ENCODE data around the gene LDLRAD4.

Gene LDLRAD4

DNA sequence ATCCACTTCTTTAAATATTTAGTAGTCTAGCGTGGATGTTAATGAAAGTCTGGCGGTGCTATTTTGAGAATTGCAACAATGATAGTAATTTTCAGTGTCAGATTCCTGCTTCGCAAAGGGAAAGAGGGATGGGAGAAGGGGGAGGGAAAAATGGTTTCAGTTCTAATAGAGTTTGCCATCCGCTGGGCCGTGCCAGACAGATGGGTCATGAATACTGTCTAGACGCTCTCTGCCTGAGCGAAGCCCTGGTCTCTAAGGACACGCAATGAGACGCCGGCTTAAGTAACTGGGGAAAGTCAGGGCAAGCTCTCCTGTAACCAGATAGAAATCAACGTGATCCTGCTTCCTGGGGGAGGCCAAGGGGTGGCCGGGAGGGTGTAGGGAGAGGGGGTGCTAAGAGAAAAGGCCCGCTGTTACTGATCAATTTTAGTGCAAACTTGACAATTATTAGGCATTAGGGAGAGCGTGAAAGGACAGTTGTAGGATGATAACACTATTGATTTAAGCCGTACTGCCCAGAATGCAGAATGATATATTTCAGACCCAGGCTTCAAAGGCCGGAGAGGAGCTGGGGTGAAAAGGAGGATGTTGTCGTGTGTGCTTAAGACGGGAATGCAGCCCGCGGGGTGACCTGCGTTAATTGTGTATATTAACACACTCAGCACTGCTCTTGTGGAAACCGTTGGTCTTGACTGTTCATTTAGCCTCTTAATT lies 229.2 kb downstream of the LDLRAD4 start:
- no peak overlapping the region for H3K27ac ChIP-seq (ENCODE audit: low read length)
- no peaks in the 10 kb centered on the region for H3K27me3 ChIP-seq (ENCODE audit: control insufficient read depth, insufficient read depth, low read length)
- peaks cover 10% of the 10 kb centered on the region; the same call in 1 of the 2 replicates for H3K4me1 ChIP-seq (ENCODE audit: control insufficient read depth, insufficient read depth, low read length)
- no peaks in the 10 kb centered on the region for H3K9me3 ChIP-seq (ENCODE audit: control insufficient read depth, insufficient read depth, low read length)
- no CpG with 5 or more reads among the region's 22 CpGs for WGBS (ENCODE audit: insufficient coverage, insufficient read length)
- no peaks in the 10 kb centered on the region for H3K36me3 ChIP-seq (ENCODE audit: control insufficient read depth, insufficient read depth, low read length)
- H3K4me3 ChIP-seq (ENCODE audit: low read length) = no peak overlapping the region
- no peak for DNase-seq (ENCODE audit: low read depth, low spot score)

DNA sequence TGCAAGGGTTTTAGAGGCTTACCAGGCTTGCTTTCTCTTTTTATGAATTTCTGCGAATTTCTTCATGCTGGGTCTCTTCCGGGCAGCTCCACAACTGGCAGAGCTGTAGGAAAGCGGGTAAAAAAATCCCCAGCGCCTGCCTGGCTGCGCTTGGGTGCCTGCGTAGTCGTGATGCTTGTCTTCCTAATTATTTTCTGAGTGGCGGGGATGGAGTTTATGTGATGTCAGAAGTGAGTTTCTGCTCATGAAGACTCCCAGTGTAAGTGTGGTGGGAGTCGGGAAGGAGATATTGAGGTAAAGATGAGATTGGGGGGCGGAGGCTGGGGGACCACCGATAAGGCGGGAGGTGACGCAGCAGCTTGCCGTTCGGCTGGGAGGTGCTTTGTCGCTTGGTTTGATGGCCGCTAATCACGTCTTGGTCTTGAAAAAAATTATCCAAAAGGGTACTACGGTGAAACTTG lies 229.8 kb downstream of the LDLRAD4 start:
- no peak overlapping the region for H3K27ac ChIP-seq (ENCODE audit: low read length)
- no peak for DNase-seq (ENCODE audit: low read depth, low spot score)
- WGBS (ENCODE audit: insufficient coverage, insufficient read length) = no CpG with 5 or more reads among the region's 19 CpGs
- H3K9me3 ChIP-seq (ENCODE audit: control insufficient read depth, insufficient read depth, low read length) = no peaks in the 10 kb centered on the region
- H3K36me3 ChIP-seq (ENCODE audit: control insufficient read depth, insufficient read depth, low read length) = no peaks in the 10 kb centered on the region
- no peaks in the 10 kb centered on the region for H3K27me3 ChIP-seq (ENCODE audit: control insufficient read depth, insufficient read depth, low read length)
- H3K4me1 ChIP-seq (ENCODE audit: control insufficient read depth, insufficient read depth, low read length) = peaks cover 12% of the 10 kb centered on the region; the same call in 1 of the 2 replicates
- H3K4me3 ChIP-seq (ENCODE audit: low read length) = no peak overlapping the region

DNA sequence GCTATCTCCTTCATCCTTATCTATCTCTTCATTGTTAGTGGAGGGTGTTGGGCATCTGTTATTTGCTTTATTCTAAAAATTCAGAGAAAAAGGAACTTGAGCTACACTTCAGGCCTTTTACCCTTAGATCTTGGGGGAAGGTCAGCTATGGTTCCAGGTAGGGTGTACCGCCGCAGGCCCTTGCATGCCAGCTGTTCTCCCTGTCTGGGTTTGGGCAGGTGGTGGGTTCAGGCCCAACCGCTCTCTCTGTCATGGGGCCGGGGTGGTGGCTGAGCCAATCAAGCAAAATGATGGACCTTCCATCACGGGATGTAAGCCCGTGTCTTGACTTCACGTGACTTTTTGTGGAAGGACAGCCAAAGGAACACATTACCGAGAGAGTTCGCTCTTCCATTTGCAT lies 231.1 kb downstream of the LDLRAD4 start:
- H3K4me3 ChIP-seq (ENCODE audit: low read length) = no peak overlapping the region
- WGBS (ENCODE audit: insufficient coverage, insufficient read length) = no CpG with 5 or more reads among the region's 9 CpGs
- no peak for DNase-seq (ENCODE audit: low read depth, low spot score)
- H3K9me3 ChIP-seq (ENCODE audit: control insufficient read depth, insufficient read depth, low read length) = no peaks in the 10 kb centered on the region
- no peaks in the 10 kb centered on the region for H3K36me3 ChIP-seq (ENCODE audit: control insufficient read depth, insufficient read depth, low read length)
- peaks cover 12% of the 10 kb centered on the region; the same call in 1 of the 2 replicates for H3K4me1 ChIP-seq (ENCODE audit: control insufficient read depth, insufficient read depth, low read length)
- H3K27ac ChIP-seq (ENCODE audit: low read length) = no peak overlapping the region
- no peaks in the 10 kb centered on the region for H3K27me3 ChIP-seq (ENCODE audit: control insufficient read depth, insufficient read depth, low read length)

DNA sequence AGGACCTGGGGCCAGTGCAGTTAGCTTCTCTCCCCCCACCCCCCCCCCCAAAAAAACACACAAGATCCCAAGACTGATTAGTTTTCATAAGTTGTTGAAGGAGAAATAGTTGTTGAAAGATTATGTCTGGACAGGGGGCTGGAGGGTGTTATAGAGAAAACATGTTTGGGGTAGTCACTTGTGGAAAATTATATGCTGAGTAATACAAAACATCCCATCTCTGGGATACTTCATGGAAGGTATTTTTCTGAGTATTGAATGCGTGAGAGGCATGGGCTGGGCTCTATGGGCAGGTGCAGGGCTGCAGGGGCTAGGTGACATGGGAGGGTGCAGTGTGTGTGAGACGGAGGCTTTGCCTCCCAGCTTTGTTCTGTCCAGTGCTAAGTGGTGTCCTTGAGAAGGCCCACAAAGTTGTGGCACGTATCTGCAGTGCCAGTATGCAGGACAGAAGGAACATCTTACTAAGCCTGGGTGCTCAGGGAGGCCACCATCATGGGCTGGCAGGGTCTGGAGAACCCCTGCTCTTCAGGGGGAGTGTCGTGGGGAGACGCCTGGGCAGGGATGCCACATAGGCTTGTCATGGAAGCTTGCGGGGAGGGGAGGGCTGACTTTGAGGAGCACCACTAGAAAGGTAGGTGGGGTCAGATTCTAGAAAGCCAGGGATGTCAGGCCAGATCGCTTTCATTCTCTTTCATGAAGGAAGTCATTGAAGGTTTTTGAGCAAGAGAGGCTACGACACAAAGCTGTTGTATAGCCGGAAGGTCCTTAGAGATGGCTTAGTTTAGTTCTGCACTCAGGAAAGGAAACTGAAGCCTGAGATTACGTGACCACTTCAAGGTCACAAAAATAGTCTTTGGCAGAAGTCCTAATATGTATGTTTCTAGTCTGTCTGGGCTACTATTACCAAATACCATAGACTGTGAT lies 232.0 kb downstream of the LDLRAD4 start:
- WGBS (ENCODE audit: insufficient coverage, insufficient read length) = no CpG with 5 or more reads among the region's 10 CpGs
- Histone ChIP-seq H3K4me3 (ENCODE audit: low read length) (no peak overlapping the region), H3K36me3 (ENCODE audit: control insufficient read depth, insufficient read depth, low read length) (no peaks in the 10 kb centered on the region), H3K27me3 (ENCODE audit: control insufficient read depth, insufficient read depth, low read length) (no peaks in the 10 kb centered on the region), H3K9me3 (ENCODE audit: control insufficient read depth, insufficient read depth, low read length) (no peaks in the 10 kb centered on the region), H3K4me1 (ENCODE audit: control insufficient read depth, insufficient read depth, low read length) (peaks cover 12% of the 10 kb centered on the region; the same call in 1 of the 2 replicates), H3K27ac (ENCODE audit: low read length) (no peak overlapping the region)
- no peak for DNase-seq (ENCODE audit: low read depth, low spot score)

DNA sequence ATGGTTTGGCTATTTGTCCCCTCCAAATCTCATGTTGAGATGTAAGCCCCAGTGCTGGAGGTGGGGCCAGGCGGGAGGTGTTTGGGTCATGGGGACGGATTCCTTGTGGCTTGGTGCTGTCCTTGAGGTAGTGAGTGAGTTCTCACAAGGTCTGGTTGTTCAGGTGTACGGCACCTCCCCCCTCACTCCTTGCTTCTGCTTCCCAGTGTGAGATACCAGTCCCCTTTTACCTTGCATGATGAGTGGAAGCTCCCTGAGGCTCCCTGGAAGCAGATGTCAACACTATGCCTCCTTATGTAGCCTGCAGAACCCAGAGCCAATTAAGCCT lies 232.6 kb downstream of the LDLRAD4 start:
- no CpG with 5 or more reads among the region's 3 CpGs for WGBS (ENCODE audit: insufficient coverage, insufficient read length)
- Histone ChIP-seq H3K36me3 (ENCODE audit: control insufficient read depth, insufficient read depth, low read length) (no peaks in the 10 kb centered on the region), H3K4me1 (ENCODE audit: control insufficient read depth, insufficient read depth, low read length) (peaks cover 12% of the 10 kb centered on the region; the same call in 1 of the 2 replicates), H3K27me3 (ENCODE audit: control insufficient read depth, insufficient read depth, low read length) (no peaks in the 10 kb centered on the region), H3K9me3 (ENCODE audit: control insufficient read depth, insufficient read depth, low read length) (no peaks in the 10 kb centered on the region), H3K4me3 (ENCODE audit: low read length) (no peak overlapping the region), H3K27ac (ENCODE audit: low read length) (no peak overlapping the region)
- DNase-seq (ENCODE audit: low read depth, low spot score) = no peak

DNA sequence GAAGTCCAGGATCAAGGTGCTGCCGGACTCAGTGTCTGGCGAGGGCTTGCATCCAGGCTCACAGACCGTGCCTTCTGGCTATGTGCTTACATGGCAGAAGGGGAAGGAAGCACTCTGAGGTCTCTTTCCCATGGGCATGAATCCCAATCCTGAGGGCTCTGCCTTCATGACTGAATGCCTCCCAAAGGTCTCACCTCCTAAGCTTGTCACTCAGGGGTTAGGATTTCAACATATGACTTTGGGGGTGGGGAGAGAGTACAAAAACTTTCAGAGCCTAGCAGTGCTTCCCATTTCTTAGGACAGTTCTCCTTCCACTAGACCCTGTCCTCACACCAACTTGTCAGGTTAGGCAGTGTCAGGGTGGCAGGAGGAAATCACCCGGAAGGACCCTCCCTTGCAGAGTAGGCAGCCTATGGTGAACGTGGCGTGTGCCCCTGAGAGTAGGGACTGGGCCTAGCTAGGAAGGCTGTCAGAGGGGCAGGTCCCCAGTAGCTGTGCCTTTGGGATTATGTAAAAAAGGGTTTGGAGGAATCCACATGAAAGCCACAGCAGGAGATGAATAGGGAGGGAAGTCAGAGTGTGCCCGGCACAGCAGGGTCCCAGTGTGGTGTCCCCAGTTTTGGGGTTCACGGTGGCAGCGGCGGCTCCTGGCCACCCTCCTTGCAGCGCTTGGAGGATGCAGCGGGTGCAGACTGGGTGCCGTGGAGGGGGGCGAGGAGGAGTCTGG lies 233.3 kb downstream of the LDLRAD4 start:
- Histone ChIP-seq H3K9me3 (ENCODE audit: control insufficient read depth, insufficient read depth, low read length) (no peaks in the 10 kb centered on the region), H3K27ac (ENCODE audit: low read length) (no peak overlapping the region), H3K4me1 (ENCODE audit: control insufficient read depth, insufficient read depth, low read length) (peaks cover 12% of the 10 kb centered on the region; the same call in 1 of the 2 replicates), H3K36me3 (ENCODE audit: control insufficient read depth, insufficient read depth, low read length) (no peaks in the 10 kb centered on the region), H3K27me3 (ENCODE audit: control insufficient read depth, insufficient read depth, low read length) (no peaks in the 10 kb centered on the region), H3K4me3 (ENCODE audit: low read length) (no peak overlapping the region)
- no peak for DNase-seq (ENCODE audit: low read depth, low spot score)
- no CpG with 5 or more reads among the region's 14 CpGs for WGBS (ENCODE audit: insufficient coverage, insufficient read length)

DNA sequence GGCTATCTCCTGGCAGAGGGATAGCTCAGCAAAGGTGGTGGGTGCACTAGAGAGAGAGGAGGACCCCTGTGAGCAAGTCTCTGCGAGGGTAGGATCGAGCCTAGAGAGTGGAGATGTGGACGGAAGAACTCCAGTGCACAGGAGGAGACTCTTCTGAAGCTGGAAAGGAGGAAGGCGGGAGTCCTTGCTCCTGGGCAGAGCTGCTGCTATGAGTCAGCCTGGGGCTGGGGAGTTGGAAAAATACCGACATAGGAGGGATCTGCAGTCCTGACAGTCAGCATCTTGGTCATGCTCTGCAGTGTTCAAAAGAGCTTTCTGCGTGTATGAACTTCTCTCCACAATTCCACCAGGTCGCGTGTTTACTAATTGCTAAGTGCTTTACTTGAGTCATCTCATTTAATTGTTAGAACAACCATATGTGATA lies 233.8 kb downstream of the LDLRAD4 start:
- Histone ChIP-seq H3K4me3 (ENCODE audit: low read length) (no peak overlapping the region), H3K36me3 (ENCODE audit: control insufficient read depth, insufficient read depth, low read length) (no peaks in the 10 kb centered on the region), H3K27me3 (ENCODE audit: control insufficient read depth, insufficient read depth, low read length) (no peaks in the 10 kb centered on the region), H3K27ac (ENCODE audit: low read length) (no peak overlapping the region), H3K4me1 (ENCODE audit: control insufficient read depth, insufficient read depth, low read length) (peaks cover 12% of the 10 kb centered on the region; the same call in 1 of the 2 replicates), H3K9me3 (ENCODE audit: control insufficient read depth, insufficient read depth, low read length) (no peaks in the 10 kb centered on the region)
- WGBS (ENCODE audit: insufficient coverage, insufficient read length) = no CpG with 5 or more reads among the region's 8 CpGs
- DNase-seq (ENCODE audit: low read depth, low spot score) = no peak

DNA sequence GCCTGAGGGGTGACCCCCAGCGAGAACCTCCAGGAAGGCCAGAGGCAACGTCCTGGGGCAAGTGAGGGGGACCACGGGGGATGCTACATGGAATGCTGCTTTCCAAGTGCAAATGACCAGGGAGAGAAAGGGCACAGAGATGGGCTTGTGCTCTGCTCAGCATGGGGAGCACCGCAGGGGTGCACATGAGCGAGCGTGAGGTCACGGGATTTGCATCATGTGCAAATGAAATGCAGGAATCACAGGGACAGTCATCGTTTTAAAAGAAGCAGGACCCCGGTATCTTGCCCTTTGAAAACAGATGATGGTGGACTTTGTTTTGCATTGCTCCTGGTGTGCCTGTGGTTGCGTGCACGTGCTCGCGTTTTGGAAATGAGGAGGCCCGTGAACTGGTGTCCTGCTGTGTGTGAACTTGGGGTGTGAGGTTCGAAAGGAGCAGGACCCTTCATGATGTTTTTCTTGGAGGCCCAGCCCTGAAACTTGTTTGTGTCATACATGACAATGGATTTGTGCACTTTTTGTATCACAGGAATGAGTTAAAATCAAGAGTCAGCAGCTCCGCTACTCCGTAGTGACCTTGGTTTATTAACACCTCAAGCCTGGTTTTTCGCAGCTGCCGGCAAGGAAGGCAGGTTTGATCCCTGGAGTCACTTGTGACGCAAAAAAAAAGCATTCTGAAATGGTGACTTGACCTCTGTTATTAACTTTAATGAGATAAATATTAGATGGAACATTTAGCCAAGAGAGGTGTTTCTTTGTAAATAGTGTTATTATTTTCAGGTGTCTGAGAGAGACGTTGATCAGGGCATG lies 234.5 kb downstream of the LDLRAD4 start:
- Histone ChIP-seq H3K27ac (ENCODE audit: low read length) (no peak overlapping the region), H3K4me3 (ENCODE audit: low read length) (no peak overlapping the region), H3K4me1 (ENCODE audit: control insufficient read depth, insufficient read depth, low read length) (peaks cover 12% of the 10 kb centered on the region; the same call in 1 of the 2 replicates), H3K36me3 (ENCODE audit: control insufficient read depth, insufficient read depth, low read length) (no peaks in the 10 kb centered on the region), H3K9me3 (ENCODE audit: control insufficient read depth, insufficient read depth, low read length) (no peaks in the 10 kb centered on the region), H3K27me3 (ENCODE audit: control insufficient read depth, insufficient read depth, low read length) (no peaks in the 10 kb centered on the region)
- WGBS (ENCODE audit: insufficient coverage, insufficient read length) = no CpG with 5 or more reads among the region's 21 CpGs
- no peak for DNase-seq (ENCODE audit: low read depth, low spot score)

DNA sequence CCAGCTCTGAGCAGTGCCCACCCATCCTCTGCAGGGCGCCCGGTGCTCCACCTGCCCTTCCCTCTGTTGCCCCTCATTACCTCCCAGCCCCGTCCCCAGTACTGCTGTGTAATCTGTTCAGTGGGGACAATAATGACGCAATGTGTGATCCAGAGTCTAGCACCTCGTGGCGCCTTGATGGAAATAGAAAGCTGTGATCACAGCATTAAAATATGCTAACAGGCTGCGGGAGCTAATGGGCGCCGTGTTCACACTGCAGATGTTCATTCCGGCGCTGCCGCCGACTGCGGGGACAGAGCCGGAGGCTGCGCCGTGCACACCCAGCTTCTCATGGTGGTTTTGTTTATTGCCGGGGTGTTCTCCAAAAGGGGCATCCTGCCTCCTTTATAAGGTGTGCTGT lies 235.2 kb downstream of the LDLRAD4 start:
- H3K4me3 ChIP-seq (ENCODE audit: low read length) = no peak overlapping the region
- no CpG with 5 or more reads among the region's 18 CpGs for WGBS (ENCODE audit: insufficient coverage, insufficient read length)
- no peaks in the 10 kb centered on the region for H3K27me3 ChIP-seq (ENCODE audit: control insufficient read depth, insufficient read depth, low read length)
- H3K9me3 ChIP-seq (ENCODE audit: control insufficient read depth, insufficient read depth, low read length) = no peaks in the 10 kb centered on the region
- H3K4me1 ChIP-seq (ENCODE audit: control insufficient read depth, insufficient read depth, low read length) = peaks cover 12% of the 10 kb centered on the region; the same call in 1 of the 2 replicates
- H3K27ac ChIP-seq (ENCODE audit: low read length) = no peak overlapping the region
- DNase-seq (ENCODE audit: low read depth, low spot score) = no peak
- H3K36me3 ChIP-seq (ENCODE audit: control insufficient read depth, insufficient read depth, low read length) = no peaks in the 10 kb centered on the region
